ENCODE results near the gene KREMEN2.

GRCh38 chr16:2955438-2955778 is 8.7 kb upstream of the KREMEN2 start:
- no peak for TF ChIP-seq CTCF (IDR thresholded peaks at IDR 0.05)
- no peak for TF ChIP-seq POLR2AphosphoS5 (IDR thresholded peaks at IDR 0.05)
- TF ChIP-seq POLR2A (IDR thresholded peaks at IDR 0.05) = no peak

All from prostate gland (tissue), 2 donors.